ENCODE data around the gene BAK1.

DNA sequence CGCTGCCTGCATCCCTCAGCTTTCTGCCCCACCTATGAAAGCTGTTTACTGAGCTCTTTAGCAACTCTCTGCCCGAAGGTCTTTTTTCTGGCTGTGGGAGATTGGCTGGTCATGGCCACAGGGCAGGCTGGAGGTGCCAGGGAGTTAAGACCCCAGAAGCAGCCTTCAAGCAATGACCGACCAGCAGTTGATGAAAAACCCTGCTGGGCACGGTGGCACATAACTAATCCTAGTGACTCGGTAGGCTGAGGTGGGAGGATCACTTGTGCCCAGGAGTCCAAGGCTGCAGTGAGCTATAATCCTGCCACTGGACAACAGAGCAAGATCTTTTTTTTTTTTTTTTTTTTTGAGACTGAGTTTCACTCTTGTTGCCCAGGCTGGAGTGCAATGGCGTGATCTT is 20.7 kb upstream of the BAK1 start:
- TF ChIP-seq POLR2A (IDR thresholded peaks at IDR 0.05; ENCODE audit: low read depth, low read length) (no peak), CTCF (conservative IDR thresholded peaks at IDR 0.05; ENCODE audit: low read depth, low read length) (no peak), MAZ (IDR thresholded peaks at IDR 0.05; ENCODE audit: borderline replicate concordance, low read depth, low read length) (no peak), BHLHE40 (IDR thresholded peaks at IDR 0.05; ENCODE audit: low read depth, low read length) (no peak), RAD21 (IDR thresholded peaks at IDR 0.05; ENCODE audit: low read length) (no peak), RFX5 (IDR thresholded peaks at IDR 0.05; ENCODE audit: low read depth, low read length) (no peak), CEBPB (IDR thresholded peaks at IDR 0.05; ENCODE audit: low read depth, low read length) (no peak), CHD1 (IDR thresholded peaks at IDR 0.05; ENCODE audit: low read depth, low read length) (no peak)
- TF ChIP-seq, protein P1, sequence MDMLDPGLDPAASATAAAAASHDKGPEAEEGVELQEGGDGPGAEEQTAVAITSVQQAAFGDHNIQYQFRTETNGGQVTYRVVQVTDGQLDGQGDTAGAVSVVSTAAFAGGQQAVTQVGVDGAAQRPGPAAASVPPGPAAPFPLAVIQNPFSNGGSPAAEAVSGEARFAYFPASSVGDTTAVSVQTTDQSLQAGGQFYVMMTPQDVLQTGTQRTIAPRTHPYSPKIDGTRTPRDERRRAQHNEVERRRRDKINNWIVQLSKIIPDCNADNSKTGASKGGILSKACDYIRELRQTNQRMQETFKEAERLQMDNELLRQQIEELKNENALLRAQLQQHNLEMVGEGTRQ (IDR thresholded peaks at IDR 0.05; ENCODE audit: low read depth, low read length) = no peak
